GM12892 (cell line): ENCODE results near the gene RNF183.

Experiments
- POLR2A ChIP-seq: IDR thresholded peaks from 2 replicates; pipeline ENCODE4 v1.6.1; 2011; ENCODE audit warnings: low read depth, low read length, control low read depth
- TAF1 ChIP-seq: IDR thresholded peaks from 2 replicates; pipeline ENCODE4 v1.6.1; 2011; ENCODE audit warnings: low read depth, mild to moderate bottlenecking, control low read depth, low read length, borderline replicate concordance

GRCh38 chr9:113269355-113269754 lies 33.8 kb downstream of the RNF183 start:
- TF ChIP-seq POLR2A (no peak), TAF1 (no peak)
